ENCODE measurements around the gene MTA2.
A peak's percentile ranks its signal among the peaks of the same experiment; 100 is the strongest.
"Not testable (repeated sequence)": the region's sequence is repeated elsewhere in the genome, so short reads cannot be mapped to it uniquely, and the experiment has no call there.

MTA2 gene

GRCh38 chr11:62592146-62592815, 9.4 kb downstream of the MTA2 start:
- no peak for DNase-seq (ENCODE audit: low read depth)

GRCh38 chr11:62591448-62592145, 10.1 kb downstream of the MTA2 start, which contains the start of gene TUT1:
Gene TUT1 (minus strand): TSS chr11:62591523. CDS start chr11:62591485, 38 bp downstream.
- peak; percentile 92 for DNase-seq (ENCODE audit: low read depth)

GRCh38 chr11:62588966-62589637, 12.6 kb downstream of the MTA2 start:
- no peak for DNase-seq (ENCODE audit: low read depth)

- DNase-seq (ENCODE audit: low read depth): not testable (repeated sequence)
These were observed 16.3 kb downstream of the MTA2 start for GRCh38 chr11:62585356-62585755.

- DNase-seq (ENCODE audit: low read depth): not testable (repeated sequence)
These were observed 19.9 kb downstream of the MTA2 start for GRCh38 chr11:62581735-62582134.

GRCh38 chr11:62580959-62581715, 20.5 kb downstream of the MTA2 start:
- no peak for DNase-seq (ENCODE audit: low read depth)

- no peak for DNase-seq (ENCODE audit: low read depth)
These were observed 22.4 kb downstream of the MTA2 start for GRCh38 chr11:62579252-62579651.

- DNase-seq (ENCODE audit: low read depth): no peak
These were observed 23.1 kb downstream of the MTA2 start for GRCh38 chr11:62578541-62578940.

GRCh38 chr11:62577046-62577714, 24.5 kb downstream of the MTA2 start:
- DNase-seq (ENCODE audit: low read depth): no peak

GRCh38 chr11:62575837-62576236, 25.8 kb downstream of the MTA2 start:
- no peak for DNase-seq (ENCODE audit: low read depth)

- DNase-seq (ENCODE audit: low read depth): no peak
These were observed 26.5 kb downstream of the MTA2 start for GRCh38 chr11:62575156-62575555.

GRCh38 chr11:62574363-62575071, 27.1 kb downstream of the MTA2 start:
- no peak for DNase-seq (ENCODE audit: low read depth)

- peak; percentile 96 for DNase-seq (ENCODE audit: low read depth)
These were observed 27.9 kb downstream of the MTA2 start, which contains the start of gene EEF1G for GRCh38 chr11:62573592-62574362. Gene EEF1G (minus strand): TSS chr11:62573891. CDS start chr11:62573842, 49 bp downstream.

GRCh38 chr11:62573006-62573591, 28.6 kb downstream of the MTA2 start:
- DNase-seq (ENCODE audit: low read depth): no peak

GRCh38 chr11:62572431-62572830, 29.2 kb downstream of the MTA2 start:
- no peak for DNase-seq (ENCODE audit: low read depth)

- not testable (repeated sequence) for DNase-seq (ENCODE audit: low read depth)
These were observed 30.2 kb downstream of the MTA2 start for GRCh38 chr11:62571493-62571892.

GRCh38 chr11:62570903-62571302, 30.8 kb downstream of the MTA2 start:
- DNase-seq (ENCODE audit: low read depth): not testable (repeated sequence)

GRCh38 chr11:62569611-62570010, 32.1 kb downstream of the MTA2 start:
- DNase-seq (ENCODE audit: low read depth): no peak

- no peak for DNase-seq (ENCODE audit: low read depth)
These were observed 34.5 kb downstream of the MTA2 start for GRCh38 chr11:62567018-62567633.

Data from activated T-helper 9 cell treated with anti-CD3 and anti-CD28 coated beads, Interleukin-2, amount 50 U/mL, for 16 hours (primary cell).